Prostate gland (tissue), 2 donors: Measurements from ENCODE around the gene APLNR.

ENCODE experiments used
- POLR2A ChIP-seq: fragments of 450-650 bp; IDR thresholded peaks from one replicate; pipeline ENCODE4 v1.6.1; 2016; ENCODE audit warnings: antibody characterized with exemption, mild to moderate bottlenecking
- TF ChIP-seq, protein P1 (sequence below), 4 experiments: fragments of 200-600 bp in 2 of 4; fragments of 450-650 bp in 2 of 4; sonication (generic) in 2 of 4; IDR thresholded peaks; 1 replicate in 3 of 4; 2 replicates in 1 of 4; pipeline ENCODE4 v1.5.1; 2016 to 2019; ENCODE audit warnings: antibody characterized with exemption in 4 of 4, mild to moderate bottlenecking in 2 of 4, moderate library complexity in 2 of 4

DNA sequence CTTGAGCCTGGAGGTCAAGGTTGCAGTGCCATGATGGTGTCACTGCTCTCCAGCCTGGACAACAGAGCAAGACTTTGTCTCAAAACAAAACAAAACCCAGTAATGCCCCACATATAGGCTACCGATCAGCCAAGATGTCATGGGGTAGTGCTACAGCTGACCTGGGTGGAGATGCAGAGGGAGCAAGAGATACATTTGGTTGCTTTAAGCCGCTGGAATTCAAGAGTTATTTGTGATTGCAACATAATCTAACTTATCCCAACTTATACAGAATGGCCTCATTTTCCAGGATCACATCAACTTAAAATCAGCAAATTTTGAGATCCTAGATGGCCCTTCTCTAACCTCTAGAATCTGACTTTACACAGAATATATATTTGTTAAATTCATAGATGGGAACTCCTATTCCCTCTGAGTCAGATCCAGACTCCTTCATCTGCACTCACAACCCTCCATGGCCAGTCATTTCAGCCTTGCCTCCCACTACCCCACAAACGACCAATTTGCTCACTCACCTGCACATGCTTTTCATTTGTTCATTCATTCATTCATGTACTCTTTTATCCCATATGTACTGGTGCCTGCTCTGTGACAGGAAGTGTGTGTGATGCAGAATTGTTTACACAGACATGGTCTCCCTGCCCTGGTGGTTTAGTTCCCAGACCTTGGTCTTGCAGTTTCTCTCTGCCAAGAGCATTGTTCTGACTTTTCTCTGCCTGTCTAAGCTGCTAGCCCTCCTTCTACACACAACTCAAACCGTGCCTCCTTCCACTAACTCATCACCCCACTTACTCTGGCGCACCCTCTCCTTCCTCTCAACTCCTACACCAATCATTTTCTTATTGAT, 24.1 kb upstream of the APLNR start:
- TF ChIP-seq POLR2A = no peak
- TF ChIP-seq, protein P1, sequence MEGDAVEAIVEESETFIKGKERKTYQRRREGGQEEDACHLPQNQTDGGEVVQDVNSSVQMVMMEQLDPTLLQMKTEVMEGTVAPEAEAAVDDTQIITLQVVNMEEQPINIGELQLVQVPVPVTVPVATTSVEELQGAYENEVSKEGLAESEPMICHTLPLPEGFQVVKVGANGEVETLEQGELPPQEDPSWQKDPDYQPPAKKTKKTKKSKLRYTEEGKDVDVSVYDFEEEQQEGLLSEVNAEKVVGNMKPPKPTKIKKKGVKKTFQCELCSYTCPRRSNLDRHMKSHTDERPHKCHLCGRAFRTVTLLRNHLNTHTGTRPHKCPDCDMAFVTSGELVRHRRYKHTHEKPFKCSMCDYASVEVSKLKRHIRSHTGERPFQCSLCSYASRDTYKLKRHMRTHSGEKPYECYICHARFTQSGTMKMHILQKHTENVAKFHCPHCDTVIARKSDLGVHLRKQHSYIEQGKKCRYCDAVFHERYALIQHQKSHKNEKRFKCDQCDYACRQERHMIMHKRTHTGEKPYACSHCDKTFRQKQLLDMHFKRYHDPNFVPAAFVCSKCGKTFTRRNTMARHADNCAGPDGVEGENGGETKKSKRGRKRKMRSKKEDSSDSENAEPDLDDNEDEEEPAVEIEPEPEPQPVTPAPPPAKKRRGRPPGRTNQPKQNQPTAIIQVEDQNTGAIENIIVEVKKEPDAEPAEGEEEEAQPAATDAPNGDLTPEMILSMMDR (IDR thresholded peaks at IDR 0.05) = no peak
